K562 (cell line): ENCODE results near the gene SPATC1L. TPM values are rescaled to one million over a fixed set of nuclear protein-coding genes. Genes with fewer than 3 reads are reported as not detected.

Experiments
- ATAC-seq: fragments of 200-7000 bp; cut with Tn5 transposase; 3 replicates; pipeline ENCODE4 v1.9.1; 2020; ENCODE audit warnings: moderate library complexity
- BruUV-seq: library from RNA; stranded (reverse); fragments of 400-500 nt; replicated peaks from 2 replicates; lab custom pipeline; 2021; lab: Mats Ljungman, UMichigan
- CTCF ChIA-PET: fragments of 300-600 bp; formaldehyde crosslinking; extraction: SDS; loops from one replicate; lab custom pipeline; 2021; ENCODE audit warnings: low intra/inter-chr PET ratio; lab: Yijun Ruan, JAX
- POLR2A ChIA-PET: fragments of 300-600, 350-650 bp; sonication (Branson Sonifier 250); formaldehyde crosslinking; extraction: SDS; loops from one replicate; lab custom pipeline; 2021; ENCODE audit warnings: antibody characterized with exemption, inconsistent platforms; lab: Yijun Ruan, JAX
- DNase-seq, 4 experiments: peaks; one replicate each; pipeline versions ENCODE4 v3.0.0 to v3.0.0-alpha.2; 2011 to 2018; ENCODE audit warnings: low spot score in 3 of 4, mixed read lengths in 3 of 4; ENCODE audit errors: extremely low read depth in 1 of 4
- FAIRE-seq: peaks from 2 replicates; lab custom pipeline; 2011; peaks lifted over from hg19 to GRCh38; lab: Jason Lieb, UNC
- H2AFZ ChIP-seq: 2 replicates; pipeline ENCODE4 v1.6.0; 2011; ENCODE audit warnings: low read depth, low read length, control low read depth, inconsistent platforms
- H3K27ac ChIP-seq: fragments of 200-600 bp; 3 replicates; pipeline ENCODE4 v1.8.0; 2011; ENCODE audit warnings: low read depth, mild to moderate bottlenecking, control low read depth, inconsistent platforms, low read length, moderate library complexity, mixed read lengths; ENCODE audit errors: extremely low read depth
- H3K27me3 ChIP-seq, 2 experiments: fragments of 300-600 bp in 1 of 2; 2 replicates in 1 of 2; 3 replicates in 1 of 2; pipeline versions ENCODE4 v1.6.0 to v1.8.0; 2011; ENCODE audit warnings: inconsistent platforms in 2 of 2, low read length in 2 of 2, mild to moderate bottlenecking in 1 of 2, mixed read lengths in 1 of 2, moderate library complexity in 1 of 2; ENCODE audit not compliant: control insufficient read depth in 2 of 2, insufficient read depth in 2 of 2
- H3K36me3 ChIP-seq: fragments of 300-600 bp; 3 replicates; pipeline ENCODE4 v1.8.0; 2011; ENCODE audit warnings: mild to moderate bottlenecking, low read length, inconsistent platforms; ENCODE audit not compliant: control insufficient read depth, insufficient read depth
- H3K4me1 ChIP-seq, 2 experiments: fragments of 200-600 bp in 1 of 2; replicated peaks in 1 of 2; 2 replicates in 1 of 2; 3 replicates in 1 of 2; pipeline versions ENCODE4 v1.5.1 to v1.8.0; 2011; ENCODE audit warnings: inconsistent platforms in 2 of 2, low read length in 2 of 2, mild to moderate bottlenecking in 1 of 2, mixed read lengths in 1 of 2, moderate library complexity in 1 of 2; ENCODE audit not compliant: control insufficient read depth in 2 of 2, insufficient read depth in 2 of 2
- H3K4me2 ChIP-seq: 2 replicates; pipeline ENCODE4 v1.6.1; 2011; ENCODE audit warnings: low read length, control low read depth, inconsistent platforms, mixed read lengths; ENCODE audit not compliant: insufficient read depth
- H3K4me3 ChIP-seq: fragments of 200-600 bp; sonication (generic), shearing (Covaris generic); 2 replicates; pipeline ENCODE4 v1.5.1; 2016; ENCODE audit warnings: control low read depth, inconsistent platforms
- H3K79me2 ChIP-seq: fragments of 200-600 bp; 3 replicates; pipeline ENCODE4 v1.8.0; 2011; ENCODE audit warnings: low read length, inconsistent platforms; ENCODE audit not compliant: control insufficient read depth, insufficient read depth
- H3K9ac ChIP-seq, 2 experiments: 2 replicates each; pipeline versions ENCODE4 v1.6.0 to v1.6.1; 2011; ENCODE audit warnings: low read depth in 2 of 2, low read length in 2 of 2, control low read depth in 1 of 2, inconsistent platforms in 1 of 2, mild to moderate bottlenecking in 1 of 2, mixed read lengths in 1 of 2; ENCODE audit not compliant: insufficient read depth in 1 of 2
- H3K9me1 ChIP-seq: one replicate; pipeline ENCODE4 v1.6.0; 2011; ENCODE audit warnings: inconsistent platforms, mild to moderate bottlenecking, low read length, moderate library complexity; ENCODE audit not compliant: control insufficient read depth, insufficient read depth
- H3K9me3 ChIP-seq: replicated peaks from 2 replicates; pipeline ENCODE4 v1.5.1; 2011; ENCODE audit warnings: low read depth, low read length, inconsistent platforms; ENCODE audit not compliant: control insufficient read depth, insufficient read depth
- H4K20me1 ChIP-seq: replicated peaks from 2 replicates; pipeline ENCODE4 v1.6.1; 2011; ENCODE audit warnings: low read length, inconsistent platforms, mixed read lengths; ENCODE audit not compliant: control insufficient read depth, insufficient read depth
- ADNP ChIP-seq: fragments of 200-800 bp; sonication (Bioruptor generic); IDR thresholded peaks from 2 replicates; pipeline ENCODE4 v1.6.1; 2016; ENCODE audit warnings: missing genetic modification characterization, missing compliant biosample characterization
- GATAD2B ChIP-seq: fragments of 450-650 bp; IDR thresholded peaks from 2 replicates; pipeline ENCODE4 v1.6.1; 2017; ENCODE audit warnings: mild to moderate bottlenecking, borderline replicate concordance
- PHF8 ChIP-seq: fragments of 200-600 bp; sonication (generic); IDR thresholded peaks from 2 replicates; pipeline ENCODE4 v1.6.1; 2012; ENCODE audit warnings: mixed run types, mild to moderate bottlenecking, inconsistent platforms, low read length, moderate library complexity, borderline replicate concordance
- SETDB1 ChIP-seq: IDR thresholded peaks from one replicate; pipeline ENCODE4 v1.6.1; 2012; ENCODE audit warnings: low read length, control low read depth, inconsistent platforms
- ZFP91 ChIP-seq: sonication (generic); formaldehyde crosslinking; IDR thresholded peaks from 2 replicates; pipeline ENCODE4 v1.8.0; 2022; ENCODE audit warnings: mild to moderate bottlenecking, missing genetic modification reagents
- ZNF24 ChIP-seq: fragments of 450-650 bp; IDR thresholded peaks from 2 replicates; pipeline ENCODE4 v1.6.1; 2016
- ZNF398 ChIP-seq: fragments of 250-450 bp; sonication (Bioruptor Pico); IDR thresholded peaks from 2 replicates; pipeline ENCODE4 v1.8.0; 2021; ENCODE audit warnings: moderate library complexity, mild to moderate bottlenecking, inconsistent platforms
- ZNF511 ChIP-seq: sonication (generic); formaldehyde crosslinking; IDR thresholded peaks from 2 replicates; pipeline ENCODE4 v1.8.0; 2022; ENCODE audit warnings: mild to moderate bottlenecking, missing genetic modification reagents
- ZNF639 ChIP-seq, 2 experiments: fragments of 200-800 bp in 1 of 2; sonication (Bioruptor generic) in 1 of 2; sonication (generic) in 1 of 2; formaldehyde crosslinking in 1 of 2; IDR thresholded peaks in 1 of 2; conservative IDR thresholded peaks in 1 of 2; 2 replicates each; pipeline versions ENCODE4 v1.5.0 to v1.6.1; 2016 to 2020; ENCODE audit warnings: missing compliant biosample characterization in 1 of 2, missing genetic modification characterization in 1 of 2, missing genetic modification reagents in 1 of 2
- ZNF668 ChIP-seq: fragments of 250-450 bp; sonication (Bioruptor Pico); IDR thresholded peaks from 2 replicates; pipeline ENCODE4 v1.8.0; 2022; ENCODE audit warnings: mild to moderate bottlenecking, inconsistent platforms
- WGBS: fragments of 100-300 bp; shearing (Covaris generic); methylation state at CpG from one replicate; pipeline ENCODE4 v1.1.6; 2016; ENCODE audit warnings: low coverage, mixed read lengths; ENCODE audit not compliant: insufficient coverage; ENCODE audit errors: missing lambda C conversion rate; 5-methylcytosine and 5-hydroxymethylcytosine counted together
- in situ Hi-C: fragments of 300-500 bp; cut with MboI; formaldehyde crosslinking; loops from 4 replicates; pipeline ENCODE4 v1.15.0; 2018; ENCODE audit warnings: inconsistent platforms, mixed read lengths
- intact Hi-C: fragments of 100-400 bp; cut with micrococcal nuclease; formaldehyde crosslinking; loops from 2 replicates; pipeline ENCODE4 v1.14.2; 2022
- polyA plus RNA-seq, 8 experiments: library from polyadenylated mRNA; depleted of rRNA in 4 of 8; stranded (reverse) in 5 of 8; unstranded in 3 of 8; fragments of >200 nt; fragmentation: Nextera tagmentation in 2 of 8; fragmentation: Illumina TruSeq in 1 of 8; extraction: Ambion mirVana in 2 of 8; extraction: Trizol in 1 of 8; gene quantifications; 2 replicates each; pipeline versions ENCODE4 v1.2.1 to v1.2.3, GENCODE V29; 2011 to 2014; ENCODE audit warnings: inconsistent platforms in 1 of 8, missing spikeins in 1 of 8
- total RNA-seq, 7 experiments: library from RNA; depleted of rRNA in 6 of 7; stranded (reverse); fragments of >200 nt in 6 of 7; fragmentation: Illumina TruSeq in 2 of 7; extraction: Trizol in 2 of 7; gene quantifications; 2 replicates each; pipeline versions ENCODE4 v1.2.1 to v1.2.3, GENCODE V29; 2011 to 2021; ENCODE audit warnings: low replicate concordance in 1 of 7

SPATC1L gene
- total and polyA plus RNA-seq, 9 of the 15 experiments (the other 6 are each of a cell fraction or from before 2014, with no cell fraction given), result 0.14 to 121 (median 34.0) TPM; not detected in 1

GRCh38 chr21:46226146-46226545 lies 41.9 kb upstream of the SPATC1L start:
- 50% methylated on average over 1 of the region's 1 CpG for WGBS
- peak overlapping the region; percentile 87 for H3K4me3 ChIP-seq
- peaks cover 9% of the 10 kb centered on the region; the same call in 1 of the 2 replicates for H4K20me1 ChIP-seq
- peak overlapping the region in 1 of 2 experiments; percentile 26; a peak in 1 of 4 replicates for H3K9ac ChIP-seq
- TF ChIP-seq SETDB1 (no peak), ZNF668 (no peak), ZFP91 (CRISPR knock-in tag) (no peak), ZNF639 (CRISPR knock-in tag; conservative IDR thresholded peaks at IDR 0.05 in 1 of 2, IDR thresholded peaks at IDR 0.05 in 1 of 2) (no peak), ZNF398 (CRISPR knock-in tag) (no peak), ZNF24 (no peak), PHF8 (no peak), ADNP (tag) (no peak), GATAD2B (no peak), ZNF511 (CRISPR knock-in tag) (no peak)
- H2AFZ ChIP-seq, result no peak overlapping the region
- no peaks in the 10 kb centered on the region for H3K27me3 ChIP-seq
- ChIA-PET CTCF (interaction anchor here (0.7 kb wide), 1 partner anchor 264 kb away, joined by 5 read pairs; no protein-coding TSS in a partner anchor), POLR2A (no interaction called here)
- DNase-seq, result peak in 1 of 4 experiments; percentile 41
- peak; percentile 67 for FAIRE-seq
- peaks cover 5% of the 10 kb centered on the region for H3K9me1 ChIP-seq
- no peaks in the 10 kb centered on the region for H3K9me3 ChIP-seq
- H3K4me2 ChIP-seq, result peak overlapping the region; percentile 90
- ATAC-seq, result 0 out of 3 replicates have a peak, but pooled peaks have one; percentile 2
- peaks cover 34 to 38% of the 10 kb centered on the region in 2 experiments; a peak in 4 of 5 replicates for H3K4me1 ChIP-seq
- peaks cover 56% of the 10 kb centered on the region for H3K36me3 ChIP-seq
- in situ Hi-C loops, result no loop called here
- H3K79me2 ChIP-seq, result peaks cover 83% of the 10 kb centered on the region
- no TSS peak for BruUV-seq
- H3K27ac ChIP-seq, result peak overlapping the region; percentile 11; the same call in 2 of the 3 replicates
- intact Hi-C loops, result loop anchor here (5.0 to 10.0 kb wide), 4 partner anchors 39 to 229 kb away; partner anchors contain the start of gene DIP2A
